GM21360 (cell line): ENCODE data around the gene LRRC45.
"Not testable (repeated sequence)": the region's sequence is repeated elsewhere in the genome, so short reads cannot be mapped to it uniquely, and the experiment has no call there.

Experiments
- ATAC-seq: cut with Tn5 transposase; IDR thresholded peaks from one replicate; pipeline ENCODE4 v1.9.1; 2021; ENCODE audit warnings: mild to moderate bottlenecking, moderate library complexity; ENCODE audit not compliant: unreplicated experiment

LRRC45 gene

DNA sequence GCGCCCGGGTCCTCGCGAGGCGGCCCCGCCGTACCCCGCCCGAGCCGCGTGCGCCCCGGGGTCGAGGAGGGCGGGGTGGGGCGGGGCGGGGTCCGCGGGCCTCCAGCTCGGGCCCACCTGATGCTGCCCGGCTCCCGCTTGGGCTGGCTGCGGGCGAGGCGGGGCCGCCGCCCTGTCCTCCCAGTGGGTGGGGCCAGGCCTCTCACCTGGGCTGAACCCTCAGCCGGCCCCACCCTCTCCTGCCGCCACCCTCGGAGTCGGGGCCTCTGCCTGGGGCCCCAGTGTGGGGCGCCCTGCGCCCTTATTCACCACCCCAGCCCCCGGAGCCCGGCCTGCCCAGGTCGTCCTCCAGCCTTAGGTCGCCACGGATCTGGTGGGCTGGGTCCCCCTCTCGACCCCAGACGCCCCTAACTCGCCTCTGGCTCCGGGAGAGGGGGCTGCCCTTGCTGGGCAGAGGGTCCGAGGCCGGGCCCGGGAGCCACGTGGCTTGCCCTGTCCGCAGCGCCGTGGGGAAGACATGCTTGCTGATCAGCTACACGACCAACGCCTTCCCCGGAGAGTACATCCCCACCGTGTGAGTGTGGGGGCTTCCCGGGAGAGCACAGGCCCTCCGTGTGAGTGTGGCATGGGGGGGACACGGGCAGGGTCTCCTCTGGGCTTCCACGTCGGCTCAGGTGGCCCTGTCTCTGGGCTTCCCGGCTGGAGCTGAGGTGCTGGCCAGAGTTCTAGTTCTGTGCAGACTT is 9.0 kb downstream of the LRRC45 start:
- ATAC-seq: no peak

DNA sequence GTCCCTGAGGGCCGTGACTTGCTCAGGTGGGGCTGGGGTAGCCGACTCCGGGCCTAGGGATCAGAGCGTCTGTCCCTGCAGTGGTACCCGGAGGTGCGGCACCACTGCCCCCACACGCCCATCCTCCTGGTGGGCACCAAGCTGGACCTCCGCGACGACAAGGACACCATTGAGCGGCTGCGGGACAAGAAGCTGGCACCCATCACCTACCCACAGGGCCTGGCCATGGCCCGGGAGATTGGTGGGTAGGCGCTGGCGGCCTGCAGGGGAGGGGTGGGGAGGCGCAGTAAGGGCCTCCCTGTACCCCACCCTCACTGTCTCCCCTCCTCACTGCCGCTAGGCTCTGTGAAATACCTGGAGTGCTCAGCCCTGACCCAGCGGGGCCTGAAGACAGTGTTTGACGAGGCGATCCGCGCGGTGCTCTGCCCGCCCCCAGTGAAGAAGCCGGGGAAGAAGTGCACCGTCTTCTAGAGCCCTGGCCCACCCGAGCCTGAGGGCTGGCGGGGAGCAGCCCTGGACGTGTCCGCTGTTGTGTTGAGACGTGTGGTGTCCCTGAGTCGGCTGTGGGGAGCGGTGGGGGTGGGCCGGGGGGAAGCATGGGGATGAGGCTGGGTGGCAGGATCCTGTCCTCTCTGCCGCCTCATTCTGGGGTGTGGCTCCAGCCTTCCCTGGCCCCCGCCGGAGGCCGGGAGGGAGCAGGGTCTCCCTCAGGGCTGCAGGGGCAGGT is 10.4 kb downstream of the LRRC45 start:
- no peak for ATAC-seq

DNA sequence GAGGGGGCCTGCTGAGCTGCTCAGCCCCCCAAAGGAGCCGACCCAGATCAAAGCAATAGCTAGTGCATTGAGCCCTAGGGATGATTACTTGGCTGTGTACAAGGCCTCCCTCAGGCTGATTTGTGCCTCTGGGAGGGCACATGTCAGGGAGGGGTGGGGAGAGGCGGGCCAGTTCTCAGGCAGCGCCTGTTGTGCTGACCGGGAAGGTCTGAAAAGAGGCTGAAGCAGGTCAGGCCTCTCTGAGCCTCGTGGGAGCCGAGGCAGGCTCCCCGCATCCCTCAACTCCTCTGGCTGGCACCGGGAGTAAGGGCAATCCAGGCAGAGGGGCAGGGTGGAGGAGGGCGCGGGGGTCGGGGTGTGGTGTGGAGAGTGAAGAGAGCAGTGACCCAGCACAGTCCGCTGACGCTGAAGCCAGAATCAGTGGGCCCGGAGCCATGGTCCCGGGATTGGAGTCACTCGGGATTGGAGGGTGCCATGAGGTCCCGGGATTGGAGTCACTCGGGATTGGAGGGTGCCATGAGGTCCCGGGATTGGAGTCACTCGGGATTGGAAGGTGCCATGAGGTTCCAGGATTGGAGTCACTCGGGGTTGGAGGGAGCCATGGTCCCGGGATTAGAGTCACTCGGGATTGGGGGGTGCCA is 11.4 kb downstream of the LRRC45 start:
- ATAC-seq: no peak

DNA sequence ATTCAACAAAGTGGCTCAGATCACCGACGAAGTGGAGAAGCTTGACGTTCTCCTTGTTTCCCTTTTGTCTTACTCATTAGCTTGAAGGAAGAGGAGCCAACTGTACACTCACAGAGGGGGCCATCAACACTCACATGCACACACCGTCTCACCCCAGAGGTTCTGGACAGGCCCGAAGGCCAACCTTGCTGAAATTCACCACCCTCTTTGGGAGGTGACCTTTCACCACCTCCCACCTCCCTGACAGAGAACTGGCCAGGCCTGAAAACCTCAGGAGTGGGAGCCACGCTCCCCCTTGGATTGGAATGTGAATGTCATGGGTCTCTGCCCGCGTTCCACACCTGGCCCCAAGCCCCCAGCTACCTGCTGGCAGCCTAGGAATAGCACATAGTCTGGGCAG is 12.4 kb downstream of the LRRC45 start:
- ATAC-seq: no peak

DNA sequence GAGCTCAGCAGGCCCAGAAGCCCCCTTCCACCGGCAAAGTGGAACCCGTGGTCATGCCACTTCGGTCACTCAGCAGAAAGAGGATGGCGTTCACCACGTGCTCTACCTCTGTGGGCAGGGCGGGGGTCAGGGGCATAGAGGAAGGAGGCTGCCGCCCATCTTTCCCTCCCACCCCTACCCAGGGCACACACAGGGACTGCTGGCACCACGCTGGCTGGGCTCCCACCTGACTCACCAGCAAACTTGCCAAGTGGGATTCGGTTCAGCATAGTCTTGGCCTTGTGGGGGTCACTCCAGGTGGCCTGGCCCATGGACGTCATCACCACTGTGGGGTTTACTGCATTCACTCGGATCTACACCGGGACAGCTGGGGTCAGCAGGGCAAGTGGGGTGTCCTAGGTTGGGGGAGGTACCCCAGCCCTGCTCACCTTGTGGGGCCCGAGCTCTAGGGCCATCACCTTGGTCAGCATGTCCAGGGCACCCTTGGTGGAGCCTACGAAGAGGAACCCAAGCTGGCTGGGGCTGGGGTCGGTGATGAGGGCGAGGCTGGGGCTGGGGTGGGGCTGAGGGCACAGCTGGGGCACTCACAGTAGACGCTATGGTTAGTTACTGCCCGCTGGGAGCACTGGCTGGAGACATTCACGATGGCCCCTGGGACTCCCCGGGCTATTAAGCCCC is 13.0 kb downstream of the LRRC45 start:
- ATAC-seq: no peak

DNA sequence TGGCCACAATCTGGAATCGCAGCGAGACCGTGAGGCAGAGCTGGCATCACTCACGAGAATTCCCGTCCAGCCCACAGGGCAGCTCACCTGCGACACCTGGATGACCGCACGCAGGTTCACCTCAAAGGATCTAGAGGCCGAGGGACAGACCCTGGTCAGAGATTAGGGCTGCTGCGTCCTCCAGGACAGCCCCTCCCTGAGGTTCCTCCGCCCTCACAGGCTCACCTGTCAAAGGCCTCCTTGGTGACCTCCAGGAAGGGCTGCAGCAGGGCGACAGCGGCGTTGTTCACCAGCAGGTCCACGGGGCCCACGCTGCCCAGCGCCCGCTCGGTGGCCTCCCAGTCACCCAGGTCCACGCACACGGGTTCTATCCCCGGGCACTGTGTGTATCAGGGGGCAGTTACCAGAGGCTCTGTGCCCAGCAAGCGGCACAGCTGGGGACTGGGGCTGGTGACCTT is 13.6 kb downstream of the LRRC45 start:
- ATAC-seq: peak; percentile 3

DNA sequence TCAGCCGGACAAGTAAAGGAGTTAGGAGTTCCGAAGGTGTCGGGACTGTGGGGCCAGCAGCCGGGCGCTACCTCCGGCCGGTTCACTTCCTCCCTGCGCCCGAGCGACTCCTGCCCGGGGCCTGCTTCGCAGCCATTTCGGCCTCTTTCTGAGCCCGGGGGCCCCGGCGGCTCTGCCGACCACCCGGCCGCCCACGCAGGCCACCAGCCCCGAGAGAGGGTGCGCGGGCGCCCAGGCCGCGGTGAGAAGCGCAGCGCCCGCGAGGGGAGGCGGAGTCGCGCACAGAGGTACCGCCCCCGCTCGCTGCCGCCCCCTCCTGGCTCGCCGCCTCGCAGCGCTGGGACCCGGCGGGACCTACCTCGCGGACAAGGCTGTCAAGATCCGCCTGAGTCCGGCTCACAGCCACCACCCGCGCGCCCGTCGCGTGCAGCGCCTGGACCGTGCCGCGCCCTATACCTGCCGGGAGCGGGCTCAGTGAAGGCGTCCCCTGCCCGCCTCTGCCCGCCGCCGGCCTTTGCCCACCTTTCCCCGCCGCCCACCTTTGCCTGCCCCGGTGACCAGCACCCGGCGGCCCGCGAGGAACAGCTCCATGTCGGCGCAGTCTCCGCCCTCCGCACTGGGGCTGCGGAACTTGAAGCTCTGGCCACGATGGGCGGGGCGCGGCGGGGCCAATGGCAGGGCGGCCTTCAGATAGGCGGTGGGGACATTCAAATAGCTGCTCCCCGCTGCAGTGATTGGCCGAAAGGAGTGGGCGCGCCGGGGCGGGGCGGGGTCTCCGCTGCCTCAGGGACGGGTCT is 14.2 kb downstream of the LRRC45 start, which contains the start of gene DCXR:
TSS of gene DCXR (minus strand) at position 606 of the 797 bp plus-strand sequence. CDS start at position 591, 15 bp downstream.
- ATAC-seq: peak; percentile 67

DNA sequence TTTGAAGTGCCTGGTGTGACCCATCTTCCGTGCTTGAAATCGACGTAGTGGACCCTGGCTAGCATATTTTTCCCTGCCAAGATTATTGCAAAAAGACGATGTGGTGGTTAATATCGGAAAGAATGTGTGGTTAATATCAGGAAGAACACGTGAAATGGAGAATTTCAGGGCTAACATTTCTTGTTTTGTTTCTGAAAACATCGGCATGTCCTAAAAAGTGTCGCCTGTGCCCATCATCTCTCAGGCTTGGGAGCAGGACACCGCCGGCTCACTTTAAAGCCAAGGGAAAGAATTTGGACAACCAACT is 14.7 kb downstream of the LRRC45 start:
- ATAC-seq: no peak

DNA sequence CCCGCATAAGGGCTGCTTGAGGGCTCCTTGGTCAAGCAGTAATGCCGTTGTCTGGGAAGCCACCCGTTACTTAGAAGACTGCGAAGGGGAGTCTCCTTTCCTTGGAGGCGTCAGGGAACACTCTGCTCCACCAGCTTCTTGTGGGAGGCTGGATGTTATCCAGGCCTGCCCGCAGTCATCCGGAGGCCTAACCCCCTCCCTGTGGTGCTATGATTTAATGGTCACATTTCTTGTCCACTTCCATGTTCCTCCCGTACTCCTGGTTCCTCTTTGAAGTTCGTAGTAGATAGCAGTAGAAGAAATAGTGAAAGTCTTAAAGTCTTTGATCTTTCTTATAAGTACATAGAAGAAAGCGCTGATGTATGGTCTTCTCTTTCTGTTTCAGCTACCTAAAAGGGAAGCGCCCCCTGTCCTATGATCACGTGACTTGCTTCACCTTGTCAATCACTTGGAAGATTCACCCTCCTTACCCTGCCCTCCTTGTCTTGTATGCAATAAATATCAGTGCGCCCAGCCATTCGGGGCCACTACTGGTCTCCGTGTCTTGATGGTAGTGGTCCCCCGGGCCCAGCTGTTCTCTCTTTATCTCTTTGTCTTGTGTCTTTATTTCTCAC is 15.8 kb downstream of the LRRC45 start:
- ATAC-seq: not testable (repeated sequence)

DNA sequence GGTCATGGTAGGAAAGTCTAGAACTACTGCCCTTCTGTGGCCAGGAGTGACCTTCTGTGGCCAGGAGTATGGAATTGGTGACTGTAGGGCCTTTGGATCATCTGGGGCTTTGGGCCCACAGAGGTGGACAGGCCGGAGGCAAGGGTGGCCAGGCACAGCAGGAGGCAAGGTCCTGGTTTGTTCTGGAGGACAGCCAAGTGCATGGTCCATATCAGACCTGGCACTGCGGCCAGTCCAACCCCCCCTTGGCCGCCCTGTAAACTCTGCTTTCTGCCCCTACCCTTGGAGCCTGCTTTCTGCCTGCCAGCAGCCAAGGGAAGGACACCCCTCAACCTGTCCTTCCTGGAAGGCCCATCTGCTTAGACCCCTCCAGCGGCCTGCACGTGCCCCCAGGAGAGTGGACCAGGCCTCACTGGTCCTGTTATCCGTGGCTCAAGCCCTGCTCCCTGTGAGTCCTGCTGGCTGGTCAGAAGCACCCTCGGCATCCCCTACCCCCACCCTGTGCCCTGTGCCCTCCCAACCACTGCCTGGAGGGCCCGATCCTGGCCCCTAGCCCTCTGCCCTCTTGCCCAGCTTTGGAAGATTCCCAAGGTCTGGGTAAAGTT is 16.7 kb downstream of the LRRC45 start:
- ATAC-seq: no peak

DNA sequence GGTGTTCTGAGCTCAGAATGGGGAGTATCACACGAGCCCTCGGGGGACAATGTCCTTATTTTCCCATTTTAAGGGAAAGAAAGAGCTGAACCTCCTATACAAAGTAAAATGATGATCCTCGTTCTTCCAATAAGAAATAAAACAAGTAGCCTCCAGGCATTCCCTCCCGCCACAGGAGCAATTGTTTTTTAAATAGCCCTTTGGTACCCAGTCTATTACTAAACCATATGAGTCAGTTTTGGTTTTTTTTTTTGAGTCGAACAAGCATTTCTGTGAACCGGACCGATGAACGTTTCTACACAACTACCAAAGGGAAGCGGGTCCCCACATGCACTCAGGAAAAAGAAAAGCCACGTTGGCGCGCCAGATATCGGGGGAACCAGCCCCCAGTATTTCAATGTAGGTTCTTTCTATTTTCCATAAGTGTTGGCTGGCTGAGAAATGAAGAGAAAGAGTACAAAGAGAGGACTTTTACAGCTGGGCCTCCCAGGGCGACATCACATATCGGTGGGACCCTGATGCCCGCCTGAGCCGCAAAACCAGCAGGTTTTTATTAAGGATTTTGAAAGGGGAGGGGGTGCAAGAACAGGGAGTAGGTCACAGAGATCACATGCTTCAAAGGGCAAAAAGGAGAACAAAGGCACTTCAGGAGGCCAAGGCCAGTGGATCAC is 18.2 kb downstream of the LRRC45 start:
- ATAC-seq: no peak

DNA sequence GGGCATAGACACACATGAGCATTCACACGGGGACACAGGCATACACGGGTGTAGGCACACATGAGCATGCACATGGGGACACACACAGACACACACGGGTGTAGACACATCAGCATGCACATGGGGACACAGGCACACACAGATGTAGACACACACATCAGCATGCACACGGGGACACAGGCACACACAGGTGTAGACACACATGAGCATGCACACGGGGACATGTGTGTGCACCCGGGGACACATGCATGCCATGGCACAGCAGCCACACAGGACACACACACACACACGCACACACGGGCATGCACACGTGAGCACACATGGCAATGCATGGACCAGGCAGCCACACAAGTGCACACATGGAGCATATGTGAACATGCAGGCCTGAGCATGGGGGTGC is 19.5 kb downstream of the LRRC45 start:
- ATAC-seq: no peak

DNA sequence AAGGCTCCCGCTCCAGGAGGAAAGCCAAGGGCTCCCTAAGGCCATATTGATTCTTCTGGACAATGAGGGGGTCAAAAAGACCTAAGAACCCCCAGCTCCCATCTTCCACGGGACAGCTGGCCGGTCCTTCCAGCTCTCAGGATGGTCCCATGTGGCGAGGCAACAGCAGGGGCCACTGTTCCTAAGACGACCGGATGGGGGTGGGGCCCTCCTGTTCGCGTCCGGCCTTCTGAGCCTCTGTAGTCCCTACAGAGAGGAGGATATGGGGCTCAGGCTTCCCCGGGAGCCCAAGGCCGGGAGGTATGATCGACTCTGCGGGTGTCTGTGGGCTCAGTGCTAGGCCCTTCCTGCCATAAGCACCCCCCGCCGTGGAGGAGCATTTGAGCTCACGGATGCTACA is 20.4 kb downstream of the LRRC45 start:
- ATAC-seq: no peak

DNA sequence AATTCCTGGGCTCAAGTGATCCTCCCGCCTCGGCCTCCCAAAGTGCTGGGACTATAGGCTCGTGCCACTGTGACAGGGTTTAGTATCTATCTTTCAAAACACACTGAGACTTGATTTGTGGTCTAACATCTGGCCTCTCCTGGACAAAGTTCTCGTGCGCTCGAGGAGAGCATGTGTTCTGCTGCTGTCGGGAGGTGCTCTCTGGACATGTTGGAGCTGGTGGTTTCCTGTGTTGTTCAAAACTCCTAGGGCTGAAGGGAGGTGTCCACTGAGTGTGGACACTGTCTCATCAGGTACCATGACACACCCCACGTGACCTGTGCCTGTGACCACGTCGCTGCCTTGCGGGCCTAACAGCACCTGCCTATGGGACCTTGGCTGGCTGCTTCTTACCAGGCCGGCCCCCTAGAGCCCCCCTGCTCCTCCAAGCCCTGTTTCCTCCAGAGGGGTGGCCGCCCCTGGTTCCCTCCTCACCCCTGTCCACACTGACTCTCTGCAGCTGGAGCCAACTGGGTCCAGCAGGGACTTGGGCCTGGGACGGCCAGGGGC is 22.9 kb downstream of the LRRC45 start:
- ATAC-seq: no peak

DNA sequence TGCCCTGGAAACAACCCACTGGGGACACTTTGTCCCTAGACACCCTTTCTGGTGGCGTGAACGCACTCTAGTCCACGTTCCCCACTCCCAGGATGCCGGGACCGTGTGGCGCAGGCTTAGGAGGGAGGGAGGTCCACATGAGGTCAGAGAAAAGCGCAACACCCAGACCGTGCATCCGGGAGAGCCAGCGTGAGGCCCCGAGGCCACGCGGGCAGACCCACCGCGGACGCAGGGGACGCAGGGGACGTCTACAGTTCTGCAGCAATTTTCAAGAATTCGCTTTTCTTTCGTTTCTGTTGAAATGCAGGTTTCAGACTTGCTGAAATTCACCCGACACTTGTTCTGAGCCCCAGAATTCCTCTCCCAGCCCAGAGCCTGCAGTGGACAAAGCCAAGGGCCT is 23.8 kb downstream of the LRRC45 start:
- no peak for ATAC-seq

DNA sequence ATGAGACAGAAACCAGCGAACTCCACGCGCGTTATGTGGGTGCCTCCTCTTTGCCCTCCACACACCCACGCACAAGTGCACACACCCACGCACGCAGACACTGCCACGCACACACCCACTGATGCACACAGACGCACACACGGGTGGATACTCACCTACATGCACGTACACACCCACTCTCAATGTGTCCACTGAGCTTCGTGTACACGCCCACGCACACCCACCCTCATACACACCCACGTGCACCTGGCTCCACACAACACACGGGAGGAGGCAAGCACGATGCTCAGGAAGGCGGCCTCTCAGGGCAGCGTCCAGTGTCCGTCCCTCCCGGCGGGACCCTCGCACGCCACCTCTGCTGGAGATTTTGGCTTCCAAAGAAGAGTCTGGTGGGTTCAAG is 24.3 kb downstream of the LRRC45 start:
- no peak for ATAC-seq

DNA sequence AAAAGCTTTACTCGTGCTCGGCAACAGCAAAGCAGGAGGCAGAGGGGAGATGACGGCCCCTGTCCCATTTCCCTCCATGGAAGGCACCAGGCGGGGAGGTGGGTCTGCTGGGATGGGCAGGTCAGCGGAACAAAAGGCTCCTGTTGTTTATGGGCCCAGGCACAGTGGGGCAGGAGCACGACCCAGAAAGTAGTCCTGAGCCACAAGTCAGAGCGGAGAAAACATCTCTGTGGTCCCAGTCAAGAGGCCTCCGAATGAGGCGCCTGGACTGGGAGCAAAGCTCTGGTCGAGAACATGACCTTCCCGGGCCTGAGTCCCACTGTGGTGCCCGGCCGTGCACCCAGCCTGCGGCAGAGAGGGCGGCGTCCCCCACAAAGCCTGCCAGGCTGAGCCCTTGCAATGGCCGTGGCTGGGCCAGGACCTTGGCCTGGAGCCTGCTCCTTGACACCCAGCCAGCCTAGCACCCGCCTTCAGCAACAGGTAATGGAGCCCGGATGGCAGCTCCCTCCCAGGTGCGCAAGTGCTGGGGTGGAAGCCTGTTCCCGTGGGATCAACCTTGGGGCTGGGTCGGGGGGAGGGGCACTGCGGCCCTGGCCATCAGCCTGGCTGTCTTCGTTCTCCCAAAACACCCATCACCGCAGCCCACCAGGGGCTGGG is 24.9 kb downstream of the LRRC45 start:
- ATAC-seq: no peak

DNA sequence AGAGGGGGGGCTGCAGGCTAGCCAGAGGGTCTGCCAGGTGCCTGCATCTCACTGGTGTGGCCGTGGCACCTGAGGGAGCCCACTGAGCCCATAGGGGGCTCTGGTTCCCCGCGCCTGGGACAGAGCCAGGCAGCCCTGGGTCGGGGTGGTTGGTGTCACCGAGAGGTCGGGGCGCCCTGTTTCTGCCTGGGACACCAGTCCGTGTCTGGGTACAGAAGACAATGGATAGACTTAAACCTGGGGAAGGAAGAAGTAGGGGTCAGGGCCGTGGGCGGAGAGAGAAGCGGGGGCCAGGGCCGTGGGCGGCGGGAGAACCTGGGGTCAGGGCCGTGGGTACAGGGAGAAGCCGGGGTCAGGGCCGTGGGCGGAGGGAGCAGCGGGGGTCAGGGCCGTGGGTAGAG is 25.5 kb downstream of the LRRC45 start:
- ATAC-seq: no peak
